Inflammatory macrophage (primary cell): ENCODE measurements around the gene ZBTB8B.

ENCODE experiments used
- DNase-seq, 2 donors: peaks; one replicate each; pipeline ENCODE4 v3.0.0-alpha.2; 2020 to 2022

The ZBTB8B gene

GRCh38 chr1:32509939-32510338 lies 45.1 kb downstream of the ZBTB8B start:
- DNase-seq, result no peak
